ENCODE measurements around the gene CMSS1. TPM values are rescaled to one million over a fixed set of nuclear protein-coding genes. Genes with fewer than 3 reads are reported as not detected.
A peak's percentile ranks its signal among the peaks of the same experiment; 100 is the strongest.

The CMSS1 gene
- total RNA-seq, 4 donors from 2014 or later, result 9.2 to 18.5 (median 12.9) TPM

DNA sequence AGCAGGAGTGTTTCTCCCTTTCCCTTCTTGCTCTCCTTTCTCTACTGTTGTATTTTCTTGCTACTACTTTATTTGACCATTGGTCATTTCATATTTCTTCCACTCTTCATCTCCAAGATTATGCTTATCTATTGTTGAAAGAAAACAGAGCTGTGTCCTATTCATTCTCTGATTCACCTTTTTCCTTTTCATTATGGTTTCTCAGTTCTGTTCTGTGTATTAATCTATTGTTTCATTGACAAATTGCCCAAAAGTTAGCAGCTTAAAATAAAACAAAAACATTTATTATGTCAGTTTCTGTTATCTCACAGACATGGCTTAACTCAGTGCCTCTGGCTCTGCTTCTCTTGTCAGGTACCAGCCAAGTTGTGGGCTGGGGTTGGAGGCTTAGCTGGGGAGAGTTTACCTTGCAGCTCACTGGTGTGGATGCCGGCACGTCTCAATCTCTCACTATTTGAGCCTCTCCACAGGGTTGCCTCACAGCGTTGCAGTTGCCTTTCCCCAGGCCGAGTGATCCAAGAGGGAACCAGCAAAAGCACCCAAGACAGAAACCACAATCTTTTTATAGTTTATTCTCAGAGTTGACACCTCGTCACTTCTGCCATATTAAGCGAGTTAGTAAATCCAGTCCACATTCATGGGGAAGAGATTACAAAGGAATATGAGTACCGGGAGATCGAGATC, 333.5 kb downstream of the CMSS1 start:
- Histone ChIP-seq H3K4me1 (peaks cover 0 to 10% (median 0%) of the 10 kb centered on the region in 3 donors), H3K36me3 (peaks cover 0 to 4% (median 0%) of the 10 kb centered on the region in 3 donors), H3K9me3 (no peaks in the 10 kb centered on the region), H3K27ac (peak overlapping the region in 3 of 4 donors; percentile 61 to 82 (median 69)), H3K27me3 (no peaks in the 10 kb centered on the region), H3K4me3 (no peak overlapping the region)
- TF ChIP-seq POLR2A (IDR thresholded peaks at IDR 0.05), result no peak
- TF ChIP-seq, protein P1, sequence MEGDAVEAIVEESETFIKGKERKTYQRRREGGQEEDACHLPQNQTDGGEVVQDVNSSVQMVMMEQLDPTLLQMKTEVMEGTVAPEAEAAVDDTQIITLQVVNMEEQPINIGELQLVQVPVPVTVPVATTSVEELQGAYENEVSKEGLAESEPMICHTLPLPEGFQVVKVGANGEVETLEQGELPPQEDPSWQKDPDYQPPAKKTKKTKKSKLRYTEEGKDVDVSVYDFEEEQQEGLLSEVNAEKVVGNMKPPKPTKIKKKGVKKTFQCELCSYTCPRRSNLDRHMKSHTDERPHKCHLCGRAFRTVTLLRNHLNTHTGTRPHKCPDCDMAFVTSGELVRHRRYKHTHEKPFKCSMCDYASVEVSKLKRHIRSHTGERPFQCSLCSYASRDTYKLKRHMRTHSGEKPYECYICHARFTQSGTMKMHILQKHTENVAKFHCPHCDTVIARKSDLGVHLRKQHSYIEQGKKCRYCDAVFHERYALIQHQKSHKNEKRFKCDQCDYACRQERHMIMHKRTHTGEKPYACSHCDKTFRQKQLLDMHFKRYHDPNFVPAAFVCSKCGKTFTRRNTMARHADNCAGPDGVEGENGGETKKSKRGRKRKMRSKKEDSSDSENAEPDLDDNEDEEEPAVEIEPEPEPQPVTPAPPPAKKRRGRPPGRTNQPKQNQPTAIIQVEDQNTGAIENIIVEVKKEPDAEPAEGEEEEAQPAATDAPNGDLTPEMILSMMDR (IDR thresholded peaks at IDR 0.05), result no peak
- 68 to 89% methylated on average over 8 of the region's 8 CpGs for WGBS, 2 donors
- DNase-seq, result no peak
- intact Hi-C loops (cut with DNase I), result no loop called here

DNA sequence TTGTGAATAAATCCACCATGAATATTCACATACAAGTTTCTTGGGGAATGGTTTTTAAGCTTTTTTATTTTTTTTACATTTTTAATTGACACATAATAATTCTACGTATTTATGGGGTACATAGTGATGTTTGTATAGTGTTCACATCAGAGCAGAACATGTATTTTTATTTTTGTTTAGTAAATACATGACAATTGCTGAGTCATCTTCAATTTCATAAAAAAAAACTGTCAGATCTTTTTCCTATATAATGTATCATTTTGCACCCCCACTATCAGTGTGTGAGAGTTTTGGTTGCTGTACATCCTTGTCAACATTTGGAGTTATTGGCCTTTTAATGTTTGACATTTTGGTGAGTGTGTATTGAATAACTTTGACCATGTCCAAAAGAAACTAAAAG, 336.5 kb downstream of the CMSS1 start:
- Histone ChIP-seq H3K27ac (no peak overlapping the region), H3K4me1 (peaks cover 0 to 16% (median 4%) of the 10 kb centered on the region in 3 donors), H3K4me3 (no peak overlapping the region), H3K27me3 (no peaks in the 10 kb centered on the region), H3K9me3 (no peaks in the 10 kb centered on the region), H3K36me3 (peaks cover 0 to 4% (median 0%) of the 10 kb centered on the region in 3 donors)
- TF ChIP-seq POLR2A (IDR thresholded peaks at IDR 0.05), result no peak
- TF ChIP-seq, protein P1 (IDR thresholded peaks at IDR 0.05), result no peak
- DNase-seq, result no peak
- WGBS, 2 donors, result 95 to 96% methylated on average over 1 of the region's 1 CpG
- intact Hi-C loops (cut with DNase I), result no loop called here

- Histone ChIP-seq H3K4me3 (no peak overlapping the region), H3K27ac (no peak overlapping the region), H3K4me1 (peaks cover 3 to 18% (median 4%) of the 10 kb centered on the region in 3 donors), H3K36me3 (peaks cover 0 to 4% (median 0%) of the 10 kb centered on the region in 3 donors), H3K9me3 (no peaks in the 10 kb centered on the region), H3K27me3 (no peaks in the 10 kb centered on the region)
- TF ChIP-seq, protein P1 (IDR thresholded peaks at IDR 0.05), result no peak
- no peak for TF ChIP-seq POLR2A (IDR thresholded peaks at IDR 0.05)
- intact Hi-C loops (cut with DNase I), result no loop called here
- DNase-seq, result no peak
Observed at GRCh38 chr3:100155128-100155527, 337.5 kb downstream of the CMSS1 start.

GRCh38 chr3:100155590-100155989, 337.9 kb downstream of the CMSS1 start:
- H3K27ac ChIP-seq, result no peak overlapping the region
- H3K4me1 ChIP-seq, result peaks cover 4 to 18% (median 5%) of the 10 kb centered on the region in 3 donors
- intact Hi-C loops (cut with DNase I), result no loop called here
- DNase-seq, result no peak
- peaks cover 0 to 4% (median 0%) of the 10 kb centered on the region in 3 donors for H3K36me3 ChIP-seq
- H3K4me3 ChIP-seq, result no peak overlapping the region
- no peaks in the 10 kb centered on the region for H3K27me3 ChIP-seq
- TF ChIP-seq, protein P1 (IDR thresholded peaks at IDR 0.05), result no peak
- TF ChIP-seq POLR2A (IDR thresholded peaks at IDR 0.05), result no peak
- no peaks in the 10 kb centered on the region for H3K9me3 ChIP-seq

DNA sequence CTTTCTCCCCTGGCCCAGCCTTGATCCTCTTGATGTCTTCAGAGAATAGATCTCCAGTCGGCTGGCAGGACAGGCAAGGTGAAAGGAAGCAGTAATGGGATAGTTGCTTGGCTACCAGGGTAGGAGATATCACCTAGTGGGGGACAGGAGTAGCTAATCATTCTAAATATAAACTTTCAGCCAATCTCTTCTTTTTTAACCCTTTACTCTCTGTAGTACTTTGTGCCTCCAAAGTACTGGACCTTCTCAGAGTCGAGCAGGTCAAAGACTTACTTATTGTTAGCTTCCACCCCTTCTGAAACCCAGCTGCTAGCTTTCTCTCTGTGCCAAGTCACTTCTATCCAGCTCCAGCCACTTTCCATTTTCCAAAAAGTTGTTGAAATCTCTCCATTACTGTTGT, 340.0 kb downstream of the CMSS1 start:
- intact Hi-C loops (cut with DNase I), result no loop called here
- H3K27ac ChIP-seq, result no peak overlapping the region
- no peak for TF ChIP-seq POLR2A (IDR thresholded peaks at IDR 0.05)
- TF ChIP-seq, protein P1 (IDR thresholded peaks at IDR 0.05), result no peak
- no peak for DNase-seq
- WGBS, 2 donors, result 82 to 90% methylated on average over 2 of the region's 2 CpGs
- no peak overlapping the region for H3K4me3 ChIP-seq
- peaks cover 0 to 4% (median 0%) of the 10 kb centered on the region in 3 donors for H3K36me3 ChIP-seq
- no peaks in the 10 kb centered on the region for H3K9me3 ChIP-seq
- peaks cover 4 to 18% (median 5%) of the 10 kb centered on the region in 3 donors for H3K4me1 ChIP-seq
- no peaks in the 10 kb centered on the region for H3K27me3 ChIP-seq
